GM18498 (cell line): ENCODE results near the gene GRM4.

Source experiments
- ATAC-seq: cut with Tn5 transposase; IDR thresholded peaks from one replicate; pipeline ENCODE4 v1.9.1; 2021; ENCODE audit warnings: mild to moderate bottlenecking, moderate library complexity; ENCODE audit not compliant: unreplicated experiment

Gene GRM4

GRCh38 chr6:34157851-34158250 lies 12.0 kb upstream of the GRM4 start:
- no peak for ATAC-seq

GRCh38 chr6:34157236-34157830 lies 11.4 kb upstream of the GRM4 start:
- no peak for ATAC-seq

GRCh38 chr6:34155471-34156300 lies 9.8 kb upstream of the GRM4 start:
- no peak for ATAC-seq

DNA sequence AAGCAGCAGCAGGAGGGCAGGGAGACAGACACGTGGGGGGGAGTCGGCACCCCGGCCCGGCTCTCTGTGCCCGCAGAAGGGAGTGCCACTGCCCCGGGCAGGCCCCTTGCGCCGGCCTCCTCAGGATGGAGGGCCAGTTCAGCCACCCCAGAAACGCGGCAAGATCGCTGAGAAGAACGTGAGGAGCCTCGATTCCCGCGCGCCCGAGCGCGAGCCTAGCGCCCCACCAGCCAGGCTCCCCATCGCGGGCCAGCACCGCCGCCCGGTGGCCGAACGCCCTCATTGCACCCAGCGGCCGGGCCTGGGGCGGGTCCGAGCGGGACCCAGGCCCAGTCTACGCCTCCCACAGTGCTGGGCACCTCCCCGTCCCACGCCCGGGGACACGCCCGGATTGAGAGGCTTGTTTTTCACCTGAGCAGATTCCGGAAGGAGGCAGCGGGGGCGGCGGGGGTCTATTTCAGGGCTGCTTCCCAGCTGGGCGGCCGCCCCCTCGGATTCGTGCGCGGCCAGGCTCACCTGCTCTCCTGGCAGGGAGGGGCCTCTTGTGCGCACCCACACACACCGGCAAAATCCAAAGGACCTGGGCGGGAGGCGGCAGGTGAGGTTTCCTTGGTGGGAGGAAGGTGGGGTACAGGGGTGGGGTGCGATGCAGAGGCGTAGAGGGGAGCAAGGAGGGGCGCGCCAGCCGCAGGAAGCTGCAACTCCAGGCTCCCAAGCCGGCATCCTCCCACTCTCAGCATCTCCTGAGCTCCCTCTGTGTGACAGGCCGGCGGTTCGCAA lies 9.0 kb upstream of the GRM4 start:
- ATAC-seq = no peak

- ATAC-seq = no peak
Measured at GRCh38 chr6:34152806-34153520, 7.1 kb upstream of the GRM4 start.

DNA sequence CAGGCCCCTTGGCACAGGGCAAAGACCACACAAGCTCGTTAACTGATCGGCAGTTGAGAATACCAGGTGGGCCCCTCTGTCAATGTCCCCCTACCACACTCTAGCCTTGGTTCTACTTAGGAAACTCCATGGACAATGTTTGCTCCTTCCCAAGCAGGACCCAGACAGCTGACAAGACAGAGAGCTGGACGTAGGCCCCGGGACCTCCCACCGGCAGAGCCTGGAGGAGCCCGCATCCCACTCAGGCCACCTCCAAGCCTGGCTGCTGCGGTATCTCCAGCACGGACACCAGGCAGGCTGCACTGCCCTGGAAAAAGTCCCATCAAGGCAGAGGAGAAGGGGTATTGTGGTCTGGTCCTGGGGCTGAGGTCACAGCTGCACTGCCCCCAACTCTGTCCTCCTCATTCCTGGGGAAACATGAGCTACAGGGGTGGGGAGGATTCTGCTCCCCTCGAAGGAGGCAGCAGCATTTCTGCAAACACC lies 6.2 kb upstream of the GRM4 start:
- ATAC-seq = no peak

- ATAC-seq = no peak
Measured at GRCh38 chr6:34151321-34152041, 5.6 kb upstream of the GRM4 start.

DNA sequence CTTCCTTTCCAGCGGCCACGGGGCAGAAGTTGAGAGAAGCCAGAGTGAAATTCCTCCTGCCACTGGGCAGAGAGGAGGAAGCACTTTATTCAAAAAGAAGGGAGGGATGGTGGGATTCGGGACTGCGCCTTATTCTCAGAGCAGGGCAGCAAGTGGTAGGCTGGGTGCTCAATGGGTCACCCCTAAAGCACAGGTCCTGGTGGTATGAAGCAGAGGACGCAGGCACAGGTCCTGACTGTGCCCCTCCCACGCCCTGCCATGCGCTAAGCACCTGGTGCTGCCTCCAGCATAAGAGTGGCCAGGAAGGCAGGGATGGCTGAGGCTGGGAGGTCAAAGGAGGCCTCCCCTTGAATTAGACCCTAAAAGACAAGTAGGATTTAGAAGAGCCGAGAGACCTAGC lies 4.9 kb upstream of the GRM4 start:
- ATAC-seq = no peak

DNA sequence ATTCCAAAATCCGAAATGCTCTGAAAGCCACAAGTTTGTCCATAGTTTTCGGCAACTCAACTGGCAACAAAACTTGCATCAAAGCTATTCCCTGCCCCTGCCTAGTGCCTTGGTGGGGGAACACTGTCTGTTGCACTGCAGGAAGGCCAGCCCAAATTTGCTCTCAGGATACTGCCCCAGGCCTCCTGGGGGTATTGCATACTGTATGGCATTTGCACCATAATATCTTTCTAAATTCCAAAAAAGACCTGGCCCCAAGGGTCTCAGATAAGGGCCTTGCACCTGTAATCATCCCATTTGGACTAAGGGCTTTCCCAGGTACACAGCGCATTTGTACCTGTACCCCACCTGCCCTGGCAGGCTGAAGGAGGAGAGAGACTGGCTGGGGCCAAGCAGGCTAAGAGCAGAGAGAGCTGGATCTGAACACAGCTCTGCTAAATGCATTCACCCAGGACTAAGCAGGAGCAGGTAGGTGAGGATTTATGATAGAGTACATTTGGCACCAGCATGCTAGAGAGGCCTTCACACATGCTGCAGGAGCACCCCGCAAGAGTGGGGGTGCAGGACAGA lies 4.0 kb upstream of the GRM4 start:
- ATAC-seq = no peak

DNA sequence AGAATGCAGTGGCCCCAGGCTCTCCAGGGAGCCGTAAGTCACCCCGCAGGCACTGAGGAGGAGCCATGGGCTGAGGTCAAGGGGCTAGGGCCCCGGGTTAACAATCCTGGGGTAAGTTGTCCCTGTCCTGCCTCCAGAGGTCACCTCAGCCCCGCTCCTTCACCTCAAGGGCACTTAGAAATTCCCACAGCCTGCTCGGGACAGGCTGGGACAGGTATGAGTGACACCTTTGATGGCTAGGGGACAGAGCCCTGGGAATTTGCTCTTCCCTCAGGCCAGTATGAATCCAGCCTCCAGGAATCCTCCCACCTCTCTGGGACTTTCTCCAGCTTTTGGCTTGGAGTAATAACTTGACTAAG lies 3.5 kb upstream of the GRM4 start:
- ATAC-seq = no peak

GRCh38 chr6:34148631-34149451 lies 3.0 kb upstream of the GRM4 start:
- peak; percentile 54 for ATAC-seq

DNA sequence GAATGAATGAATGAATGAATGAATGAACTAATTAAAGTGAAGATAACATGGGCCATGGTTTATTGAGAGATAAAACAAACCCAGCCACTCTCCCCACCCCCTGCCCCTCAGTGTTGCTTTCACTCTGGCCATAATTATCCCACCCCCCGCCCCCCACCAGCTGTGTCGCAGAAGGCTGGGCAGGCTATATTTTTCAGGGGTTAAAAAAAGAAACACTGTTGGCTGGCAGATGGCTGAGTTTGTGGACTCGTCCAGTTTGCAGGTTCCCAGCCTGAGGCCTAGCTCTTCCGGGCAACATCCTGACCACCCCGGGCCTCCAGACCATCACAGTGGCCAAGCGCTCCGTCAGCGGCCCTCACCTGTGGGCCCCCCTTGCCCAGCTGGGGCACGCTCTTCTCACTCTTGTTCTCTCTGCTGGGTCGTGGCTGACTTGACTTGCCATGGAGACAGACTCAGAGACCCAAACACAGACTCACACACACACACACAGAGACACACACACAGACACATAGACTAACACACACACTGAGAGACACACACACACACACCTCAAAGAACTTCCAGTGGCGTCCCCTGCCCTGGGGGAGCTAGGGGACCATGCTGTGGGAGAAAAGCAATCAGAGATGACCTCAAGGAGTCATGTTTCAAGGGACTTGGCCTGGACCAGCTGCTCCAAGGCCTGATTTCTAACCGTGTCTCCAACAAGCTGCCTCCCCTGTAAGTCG lies 2.2 kb upstream of the GRM4 start:
- no peak for ATAC-seq

GRCh38 chr6:34146801-34147592 lies 1.1 kb upstream of the GRM4 start:
- ATAC-seq = no peak

GRCh38 chr6:34145161-34146020 lies 496 bp downstream of the GRM4 start:
- no peak for ATAC-seq

DNA sequence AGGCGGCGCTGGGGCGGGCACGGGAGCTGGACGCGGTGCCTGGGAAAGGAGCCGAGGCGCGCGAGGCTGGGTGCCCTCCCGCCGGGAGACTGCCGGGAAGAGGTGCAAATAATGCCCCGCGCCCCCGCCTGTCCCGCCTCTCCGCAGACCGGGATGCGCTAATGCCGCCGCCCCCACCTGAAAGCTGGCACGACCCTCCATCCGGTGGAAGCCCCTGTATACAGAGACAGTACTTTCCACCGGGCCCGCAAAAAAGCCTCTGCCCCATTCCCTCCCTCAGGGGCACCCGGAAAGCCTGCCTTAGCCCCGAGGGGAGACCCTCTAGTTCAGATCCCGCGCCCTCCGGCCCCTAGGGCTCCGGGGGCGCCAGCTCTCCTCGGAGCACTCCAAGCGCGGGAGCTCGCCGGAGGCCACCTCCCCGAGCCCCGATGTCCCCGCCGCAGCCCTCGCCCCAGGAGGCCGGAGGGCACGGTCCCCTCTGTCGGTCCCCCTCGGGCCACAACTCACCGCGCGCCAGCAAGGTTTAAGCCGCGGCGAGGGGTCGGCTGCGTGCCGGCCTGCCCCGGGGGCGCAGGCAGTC lies 1.2 kb downstream of the GRM4 start:
- no peak for ATAC-seq

DNA sequence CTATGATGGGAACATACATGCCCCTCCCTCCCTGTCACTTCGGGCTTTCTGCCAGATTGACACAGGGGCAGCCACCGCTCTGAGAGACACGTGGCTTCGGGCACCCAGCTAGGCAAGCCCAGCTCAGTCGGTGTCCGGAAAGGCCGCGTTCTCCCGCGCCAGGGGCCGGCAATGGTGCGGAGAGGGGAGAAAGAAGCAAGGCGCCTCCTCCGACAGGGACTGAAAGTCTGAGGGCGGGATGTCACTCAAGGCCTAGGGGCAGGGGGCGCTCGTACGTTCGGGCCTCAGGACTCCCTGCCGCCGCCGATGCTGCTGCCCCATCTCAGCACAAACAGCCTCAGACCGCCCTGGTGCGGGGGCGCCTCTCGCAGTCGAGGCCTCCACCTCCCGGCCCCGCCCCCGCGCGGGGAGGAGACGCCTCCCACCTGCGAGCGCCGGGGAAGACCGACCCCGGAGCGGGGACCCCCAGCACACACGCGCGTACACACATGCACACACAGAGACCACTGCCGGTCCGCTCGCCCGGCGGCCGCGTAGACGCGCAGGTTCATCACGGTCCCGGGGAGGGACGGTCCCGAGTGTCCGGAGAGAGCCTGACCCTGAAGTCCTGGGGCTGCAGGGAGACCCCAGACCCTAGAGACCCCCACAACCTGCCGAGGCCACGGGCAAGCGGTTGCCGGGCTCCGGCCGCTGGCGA lies 1.9 kb downstream of the GRM4 start:
- ATAC-seq = no peak
